Neuron (in vitro differentiated cells): ENCODE results near the gene TDRD12.
"Not testable (repeated sequence)": the region's sequence is repeated elsewhere in the genome, so short reads cannot be mapped to it uniquely, and the experiment has no call there.

Experiments used
- H2AFZ ChIP-seq: one replicate; pipeline ENCODE4 v1.6.1; 2013; ENCODE audit warnings: low read depth, mild to moderate bottlenecking, inconsistent platforms, low read length, moderate library complexity
- H3K27me3 ChIP-seq: one replicate; pipeline ENCODE4 v1.6.1; 2013; ENCODE audit warnings: low read length; ENCODE audit not compliant: insufficient read depth
- H3K36me3 ChIP-seq: one replicate; pipeline ENCODE4 v1.6.1; 2013; ENCODE audit warnings: low read length; ENCODE audit not compliant: insufficient read depth
- H3K4me1 ChIP-seq: one replicate; pipeline ENCODE4 v1.6.1; 2013; ENCODE audit warnings: low read length; ENCODE audit not compliant: insufficient read depth
- H3K4me3 ChIP-seq: 2 replicates; pipeline ENCODE4 v1.5.1; 2013; ENCODE audit warnings: mild to moderate bottlenecking, low read length, moderate library complexity
- H3K9me3 ChIP-seq: one replicate; pipeline ENCODE4 v1.6.1; 2013; ENCODE audit warnings: low read length

The TDRD12 gene

GRCh38 chr19:32781280-32781679, 61.7 kb downstream of the TDRD12 start:
- Histone ChIP-seq H3K9me3 (no peaks in the 10 kb centered on the region), H3K4me1 (no peaks in the 10 kb centered on the region), H3K4me3 (no peak overlapping the region), H2AFZ (no peak overlapping the region), H3K27me3 (no peaks in the 10 kb centered on the region), H3K36me3 (no peaks in the 10 kb centered on the region)

- H3K36me3 ChIP-seq, H3K4me1 ChIP-seq, H3K4me3 ChIP-seq, H3K27me3 ChIP-seq, H2AFZ ChIP-seq, H3K9me3 ChIP-seq: not testable (repeated sequence)
Measured at GRCh38 chr19:32782089-32782488, 62.5 kb downstream of the TDRD12 start.

- H3K4me1 ChIP-seq, H3K9me3 ChIP-seq, H2AFZ ChIP-seq, H3K4me3 ChIP-seq, H3K27me3 ChIP-seq, H3K36me3 ChIP-seq: not testable (repeated sequence)
Measured at GRCh38 chr19:32787161-32787813, 67.7 kb downstream of the TDRD12 start.

GRCh38 chr19:32787895-32788294, 68.3 kb downstream of the TDRD12 start:
- not testable (repeated sequence) for H3K36me3 ChIP-seq, H3K4me3 ChIP-seq, H3K27me3 ChIP-seq, H3K9me3 ChIP-seq, H2AFZ ChIP-seq, H3K4me1 ChIP-seq

GRCh38 chr19:32789429-32789828, 69.9 kb downstream of the TDRD12 start:
- Histone ChIP-seq H3K4me3 (no peak overlapping the region), H3K36me3 (no peaks in the 10 kb centered on the region), H3K27me3 (no peaks in the 10 kb centered on the region), H2AFZ (no peak overlapping the region), H3K9me3 (no peaks in the 10 kb centered on the region), H3K4me1 (no peaks in the 10 kb centered on the region)

GRCh38 chr19:32798201-32798600, 78.6 kb downstream of the TDRD12 start:
- no peak overlapping the region for H3K4me3 ChIP-seq
- no peaks in the 10 kb centered on the region for H3K9me3 ChIP-seq
- H3K27me3 ChIP-seq: no peaks in the 10 kb centered on the region
- H3K36me3 ChIP-seq: no peaks in the 10 kb centered on the region
- H3K4me1 ChIP-seq: no peaks in the 10 kb centered on the region
- H2AFZ ChIP-seq: no peak overlapping the region

- no peak overlapping the region for H3K4me3 ChIP-seq
- H3K36me3 ChIP-seq: no peaks in the 10 kb centered on the region
- no peak overlapping the region for H2AFZ ChIP-seq
- no peaks in the 10 kb centered on the region for H3K9me3 ChIP-seq
- H3K27me3 ChIP-seq: no peaks in the 10 kb centered on the region
- H3K4me1 ChIP-seq: no peaks in the 10 kb centered on the region
Measured at GRCh38 chr19:32800191-32800590, 80.6 kb downstream of the TDRD12 start.

GRCh38 chr19:32800754-32801153, 81.2 kb downstream of the TDRD12 start:
- Histone ChIP-seq H3K27me3 (no peaks in the 10 kb centered on the region), H3K36me3 (no peaks in the 10 kb centered on the region), H3K4me1 (no peaks in the 10 kb centered on the region), H2AFZ (no peak overlapping the region), H3K9me3 (no peaks in the 10 kb centered on the region), H3K4me3 (no peak overlapping the region)

GRCh38 chr19:32802840-32803239, 83.3 kb downstream of the TDRD12 start:
- H3K27me3 ChIP-seq: no peaks in the 10 kb centered on the region
- H3K9me3 ChIP-seq: no peaks in the 10 kb centered on the region
- H3K4me3 ChIP-seq: no peak overlapping the region
- no peaks in the 10 kb centered on the region for H3K4me1 ChIP-seq
- H2AFZ ChIP-seq: no peak overlapping the region
- no peaks in the 10 kb centered on the region for H3K36me3 ChIP-seq

GRCh38 chr19:32808236-32808635, 88.7 kb downstream of the TDRD12 start:
- no peak overlapping the region for H2AFZ ChIP-seq
- no peaks in the 10 kb centered on the region for H3K4me1 ChIP-seq
- H3K36me3 ChIP-seq: no peaks in the 10 kb centered on the region
- H3K27me3 ChIP-seq: peaks cover 9% of the 10 kb centered on the region
- H3K9me3 ChIP-seq: no peaks in the 10 kb centered on the region
- H3K4me3 ChIP-seq: no peak overlapping the region

GRCh38 chr19:32809254-32809653, 89.7 kb downstream of the TDRD12 start:
- Histone ChIP-seq H2AFZ (no peak overlapping the region), H3K27me3 (peaks cover 9% of the 10 kb centered on the region), H3K4me3 (no peak overlapping the region), H3K4me1 (peaks cover 2% of the 10 kb centered on the region), H3K9me3 (no peaks in the 10 kb centered on the region), H3K36me3 (no peaks in the 10 kb centered on the region)

GRCh38 chr19:32809754-32810153, 90.2 kb downstream of the TDRD12 start:
- Histone ChIP-seq H3K27me3 (peaks cover 9% of the 10 kb centered on the region), H3K9me3 (no peaks in the 10 kb centered on the region), H2AFZ (no peak overlapping the region), H3K36me3 (no peaks in the 10 kb centered on the region), H3K4me1 (peaks cover 2% of the 10 kb centered on the region), H3K4me3 (no peak overlapping the region)

- no peaks in the 10 kb centered on the region for H3K36me3 ChIP-seq
Measured at GRCh38 chr19:32810452-32810851, 90.9 kb downstream of the TDRD12 start.

GRCh38 chr19:32811151-32811550, 91.6 kb downstream of the TDRD12 start:
- Histone ChIP-seq H2AFZ (no peak overlapping the region), H3K27me3 (peaks cover 9% of the 10 kb centered on the region), H3K36me3 (no peaks in the 10 kb centered on the region), H3K9me3 (no peaks in the 10 kb centered on the region), H3K4me1 (peaks cover 2% of the 10 kb centered on the region), H3K4me3 (no peak overlapping the region)

More at GRCh38 chr19:32810452-32810851, 90.9 kb downstream of the TDRD12 start:
- H3K27me3 ChIP-seq: peaks cover 9% of the 10 kb centered on the region
- H2AFZ ChIP-seq: no peak overlapping the region
- peaks cover 2% of the 10 kb centered on the region for H3K4me1 ChIP-seq
- no peak overlapping the region for H3K4me3 ChIP-seq
- no peaks in the 10 kb centered on the region for H3K9me3 ChIP-seq
